Natural killer cell treated with Interleukin-12 subunit alpha and Interleukin-12 subunit beta and Interleukin-15 and Interleukin-18, amount 100 ng/mL, for 72 hours (primary cell): ENCODE results near the gene BACH2. TPM values are rescaled to one million over a fixed set of nuclear protein-coding genes. Genes with fewer than 3 reads are reported as not detected.

Experiments used
- ATAC-seq, 2 donors: fragments of 150-1000 bp; cut with Tn5 transposase in 1 of 2; sonication (Bioruptor Pico), chemical (Tn5 transposase) in 1 of 2; 2 replicates each; pipeline ENCODE4 v1.10.0; 2021
- DNase-seq: peaks from one replicate; pipeline ENCODE4 v3.0.0; 2022; ENCODE audit warnings: low spot score
- H3K27ac Mint-ChIP-seq, 2 donors: 1 replicate in 1 of 2; 2 replicates in 1 of 2; pipeline ENCODE4 v1.8.0; 2022; ENCODE audit warnings: mixed read lengths in 2 of 2, mild to moderate bottlenecking in 1 of 2, moderate library complexity in 1 of 2
- H3K27me3 Mint-ChIP-seq, 2 donors: 1 replicate in 1 of 2; 2 replicates in 1 of 2; pipeline ENCODE4 v1.8.0; 2022; ENCODE audit warnings: mixed read lengths in 2 of 2
- H3K36me3 Mint-ChIP-seq: one replicate; pipeline ENCODE4 v1.8.0; 2022; ENCODE audit warnings: mixed read lengths
- H3K4me1 Mint-ChIP-seq, 2 donors: 1 replicate in 1 of 2; 2 replicates in 1 of 2; pipeline ENCODE4 v1.8.0; 2022; ENCODE audit warnings: low read depth in 2 of 2, mixed read lengths in 2 of 2, mild to moderate bottlenecking in 1 of 2
- H3K4me3 Mint-ChIP-seq: one replicate; pipeline ENCODE4 v1.8.0; 2022; ENCODE audit warnings: mixed read lengths
- H3K9me3 Mint-ChIP-seq: 2 replicates; pipeline ENCODE4 v1.8.0; 2022; ENCODE audit warnings: mixed read lengths
- total RNA-seq, 2 donors: library from RNA; stranded (reverse); gene quantifications; one replicate each; pipeline ENCODE4 v1.2.3, GENCODE V29; 2022

Gene BACH2
- total RNA-seq, 2 donors from 2014 or later = 3.1 to 5.8 TPM

GRCh38 chr6:90160013-90160412 is 136.6 kb downstream of the BACH2 start:
- Mint-ChIP-seq H3K9me3 (no peaks in the 10 kb centered on the region), H3K36me3 (no peaks in the 10 kb centered on the region), H3K27ac (no peak overlapping the region), H3K27me3 (peaks cover 2 to 19% of the 10 kb centered on the region in 2 donors), H3K4me1 (peaks cover 4 to 5% of the 10 kb centered on the region in 2 donors), H3K4me3 (no peak overlapping the region)
- DNase-seq (no peak), ATAC-seq (no peak)

- DNase-seq (no peak), ATAC-seq (no peak)
- Mint-ChIP-seq H3K9me3 (no peaks in the 10 kb centered on the region), H3K4me1 (peaks cover 4 to 5% of the 10 kb centered on the region in 2 donors), H3K27me3 (peaks cover 2 to 19% of the 10 kb centered on the region in 2 donors), H3K27ac (no peak overlapping the region), H3K36me3 (no peaks in the 10 kb centered on the region), H3K4me3 (no peak overlapping the region)
Observed at GRCh38 chr6:90159452-90159851, 137.2 kb downstream of the BACH2 start.

- H3K4me3 Mint-ChIP-seq = no peak overlapping the region
- DNase-seq = no peak
- H3K9me3 Mint-ChIP-seq = no peaks in the 10 kb centered on the region
- no peaks in the 10 kb centered on the region for H3K36me3 Mint-ChIP-seq
- H3K4me1 Mint-ChIP-seq = peaks cover 4 to 5% of the 10 kb centered on the region in 2 donors
- no peak overlapping the region for H3K27ac Mint-ChIP-seq
- H3K27me3 Mint-ChIP-seq = peaks cover 5 to 17% of the 10 kb centered on the region in 2 donors
- no peak for ATAC-seq
Observed at GRCh38 chr6:90158936-90159335, 137.7 kb downstream of the BACH2 start.

- H3K27ac Mint-ChIP-seq = no peak overlapping the region
- H3K9me3 Mint-ChIP-seq = no peaks in the 10 kb centered on the region
- no peak for DNase-seq
- H3K36me3 Mint-ChIP-seq = no peaks in the 10 kb centered on the region
- peaks cover 4 to 5% of the 10 kb centered on the region in 2 donors for H3K4me1 Mint-ChIP-seq
- H3K27me3 Mint-ChIP-seq = peaks cover 9 to 12% of the 10 kb centered on the region in 2 donors
- no peak overlapping the region for H3K4me3 Mint-ChIP-seq
- no peak for ATAC-seq
Observed at GRCh38 chr6:90157441-90157840, 139.2 kb downstream of the BACH2 start.

- Mint-ChIP-seq H3K27me3 (peaks cover 9 to 12% of the 10 kb centered on the region in 2 donors), H3K4me3 (no peak overlapping the region), H3K4me1 (peaks cover 4 to 5% of the 10 kb centered on the region in 2 donors), H3K9me3 (no peaks in the 10 kb centered on the region), H3K36me3 (no peaks in the 10 kb centered on the region), H3K27ac (no peak overlapping the region)
- DNase-seq (no peak), ATAC-seq (no peak)
Observed at GRCh38 chr6:90156861-90157260, 139.8 kb downstream of the BACH2 start.

- DNase-seq (no peak), ATAC-seq (no peak)
- Mint-ChIP-seq H3K9me3 (no peaks in the 10 kb centered on the region), H3K27me3 (peaks cover 9 to 12% of the 10 kb centered on the region in 2 donors), H3K4me1 (peaks cover 4 to 5% of the 10 kb centered on the region in 2 donors), H3K36me3 (no peaks in the 10 kb centered on the region), H3K27ac (no peak overlapping the region), H3K4me3 (no peak overlapping the region)
Observed at GRCh38 chr6:90154755-90155470, 141.7 kb downstream of the BACH2 start.

- Mint-ChIP-seq H3K4me3 (no peak overlapping the region), H3K4me1 (peaks cover 0 to 9% of the 10 kb centered on the region in 2 donors), H3K27me3 (peaks cover 11 to 13% of the 10 kb centered on the region in 2 donors), H3K27ac (no peak overlapping the region), H3K9me3 (no peaks in the 10 kb centered on the region), H3K36me3 (no peaks in the 10 kb centered on the region)
- DNase-seq (no peak), ATAC-seq (no peak)
Observed at GRCh38 chr6:90151576-90152422, 144.8 kb downstream of the BACH2 start.

- Mint-ChIP-seq H3K9me3 (no peaks in the 10 kb centered on the region), H3K27me3 (peaks cover 19 to 26% of the 10 kb centered on the region in 2 donors), H3K36me3 (no peaks in the 10 kb centered on the region), H3K4me1 (peaks cover 9 to 11% of the 10 kb centered on the region in 2 donors), H3K27ac (no peak overlapping the region), H3K4me3 (no peak overlapping the region)
- DNase-seq (no peak), ATAC-seq (no peak)
Observed at GRCh38 chr6:90149280-90149679, 147.4 kb downstream of the BACH2 start.

GRCh38 chr6:90148867-90149266 is 147.8 kb downstream of the BACH2 start:
- ATAC-seq (no peak), DNase-seq (no peak)
- no peaks in the 10 kb centered on the region for H3K36me3 Mint-ChIP-seq
- no peaks in the 10 kb centered on the region for H3K9me3 Mint-ChIP-seq
- H3K4me1 Mint-ChIP-seq = peaks cover 9 to 11% of the 10 kb centered on the region in 2 donors
- peaks cover 16 to 27% of the 10 kb centered on the region in 2 donors for H3K27me3 Mint-ChIP-seq
- H3K4me3 Mint-ChIP-seq = no peak overlapping the region
- H3K27ac Mint-ChIP-seq = no peak overlapping the region

GRCh38 chr6:90146921-90147649 is 149.6 kb downstream of the BACH2 start:
- Mint-ChIP-seq H3K9me3 (no peaks in the 10 kb centered on the region), H3K27ac (no peak overlapping the region), H3K27me3 (peaks cover 12 to 33% of the 10 kb centered on the region in 2 donors), H3K36me3 (no peaks in the 10 kb centered on the region), H3K4me3 (no peak overlapping the region), H3K4me1 (peaks cover 9 to 11% of the 10 kb centered on the region in 2 donors)
- DNase-seq = no peak
- no peak for ATAC-seq

GRCh38 chr6:90146024-90146423 is 150.6 kb downstream of the BACH2 start:
- Mint-ChIP-seq H3K9me3 (no peaks in the 10 kb centered on the region), H3K4me3 (no peak overlapping the region), H3K36me3 (no peaks in the 10 kb centered on the region), H3K4me1 (peaks cover 9 to 11% of the 10 kb centered on the region in 2 donors), H3K27ac (no peak overlapping the region), H3K27me3 (peaks cover 12 to 33% of the 10 kb centered on the region in 2 donors)
- ATAC-seq (no peak), DNase-seq (no peak)

- Mint-ChIP-seq H3K4me1 (peaks cover 9 to 11% of the 10 kb centered on the region in 2 donors), H3K4me3 (no peak overlapping the region), H3K27ac (no peak overlapping the region), H3K9me3 (no peaks in the 10 kb centered on the region), H3K27me3 (peaks cover 12 to 33% of the 10 kb centered on the region in 2 donors), H3K36me3 (no peaks in the 10 kb centered on the region)
- ATAC-seq (no peak), DNase-seq (no peak)
Observed at GRCh38 chr6:90144928-90145555, 151.6 kb downstream of the BACH2 start.

GRCh38 chr6:90144396-90144795 is 152.2 kb downstream of the BACH2 start:
- no peak overlapping the region for H3K27ac Mint-ChIP-seq
- ATAC-seq (peak; percentile 55 to 65), DNase-seq (no peak)
- peaks cover 12 to 33% of the 10 kb centered on the region in 2 donors for H3K27me3 Mint-ChIP-seq
- H3K36me3 Mint-ChIP-seq = no peaks in the 10 kb centered on the region
- no peak overlapping the region for H3K4me3 Mint-ChIP-seq
- peaks cover 9 to 11% of the 10 kb centered on the region in 2 donors for H3K4me1 Mint-ChIP-seq
- no peaks in the 10 kb centered on the region for H3K9me3 Mint-ChIP-seq
